HL-60/S4 treated with phorbol 12-myristate 13-acetate at 8.2 ng/mL for 4 days and 3 days (cell line): Measurements from ENCODE around the gene FUZ.

ENCODE experiments used
- in situ Hi-C: fragments of 300-500 bp; cut with MboI; formaldehyde crosslinking; loops from 2 replicates; pipeline ENCODE4 v1.15.0; 2022; ENCODE audit warnings: low sequenced_read_pairs

FUZ gene

DNA sequence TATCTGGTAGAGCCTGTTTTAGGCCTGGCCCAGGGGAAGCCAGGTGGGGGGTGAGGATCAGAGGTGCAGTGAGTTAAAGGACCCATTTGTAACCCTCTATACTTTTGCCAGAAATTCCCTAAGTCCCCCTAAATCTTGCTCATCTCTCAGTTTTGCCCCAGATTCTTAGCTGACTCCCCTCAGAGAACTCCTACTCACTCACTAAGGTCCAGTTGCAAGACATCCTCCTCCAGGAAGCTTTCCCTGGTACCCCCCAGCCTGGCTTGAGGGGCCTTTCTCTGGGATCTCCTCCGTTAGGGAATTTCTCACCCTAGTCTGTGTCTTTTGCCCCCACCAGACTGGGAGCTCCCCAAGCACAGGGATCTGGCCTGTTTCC, 51.9 kb downstream of the FUZ start:
- in situ Hi-C loops = no loop called here

DNA sequence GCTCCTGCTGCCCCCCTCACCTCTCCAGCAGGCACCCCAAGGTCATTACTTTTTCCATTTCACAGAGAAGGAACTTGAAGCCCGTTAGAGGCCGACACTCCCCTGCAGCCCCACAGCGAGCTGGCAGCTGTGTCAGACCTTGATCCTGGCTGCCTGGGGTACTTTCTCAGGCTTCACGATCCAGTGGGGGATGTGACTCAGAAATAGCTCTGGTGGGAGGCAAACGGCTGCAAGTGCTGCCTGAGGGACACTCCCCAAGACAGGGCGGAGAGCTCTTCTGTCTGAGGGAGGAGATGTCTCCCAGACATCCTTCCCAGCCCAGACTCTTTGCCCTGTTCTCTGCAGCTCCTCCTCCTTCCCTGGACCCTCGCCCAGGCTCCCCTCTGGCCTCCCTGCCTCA, 54.8 kb downstream of the FUZ start:
- in situ Hi-C loops = no loop called here
